ENCODE data around the gene BICRA.
A peak's percentile ranks its signal among the peaks of the same experiment; 100 is the strongest.

Gene BICRA

GRCh38 chr19:47608969-47609905 is at the start of gene BICRA:
Gene BICRA (plus strand): TSS chr19:47609134. CDS start chr19:47673575, 64,441 bp downstream.
- H3K4me3 ChIP-seq (ENCODE audit: low read length): peak within 1 kb of the TSS; percentile 97
- H3K9ac ChIP-seq (ENCODE audit: low read length): peak within 1 kb of the TSS; percentile 100
- peaks cover 36% of the 10 kb centered on the region for H3K4me1 ChIP-seq (ENCODE audit: control insufficient read depth, insufficient read depth, low read length)
- H3K9me3 ChIP-seq (ENCODE audit: control insufficient read depth, low read length): no peaks in the 10 kb centered on the region
- no peaks in the 10 kb centered on the region for H3K36me3 ChIP-seq (ENCODE audit: control insufficient read depth, insufficient read depth, low read length, severe bottlenecking)
- DNase-seq (ENCODE audit: low read depth): peak; percentile 89
- H3K27me3 ChIP-seq (replicated peaks; ENCODE audit: control insufficient read depth, insufficient read depth, low read length): no peaks in the 10 kb centered on the region

GRCh38 chr19:47560999-47561398 is 47.9 kb upstream of the BICRA start:
- Histone ChIP-seq H3K27me3 (replicated peaks; ENCODE audit: control insufficient read depth, insufficient read depth, low read length) (no peaks in the 10 kb centered on the region), H3K9ac (ENCODE audit: low read length) (no peak overlapping the region), H3K4me1 (ENCODE audit: control insufficient read depth, insufficient read depth, low read length) (no peaks in the 10 kb centered on the region), H3K36me3 (ENCODE audit: control insufficient read depth, insufficient read depth, low read length, severe bottlenecking) (no peaks in the 10 kb centered on the region), H3K9me3 (ENCODE audit: control insufficient read depth, low read length) (no peaks in the 10 kb centered on the region), H3K4me3 (ENCODE audit: low read length) (no peak overlapping the region)
- DNase-seq (ENCODE audit: low read depth): no peak

- Histone ChIP-seq H3K9ac (ENCODE audit: low read length) (no peak overlapping the region), H3K27me3 (replicated peaks; ENCODE audit: control insufficient read depth, insufficient read depth, low read length) (no peaks in the 10 kb centered on the region), H3K36me3 (ENCODE audit: control insufficient read depth, insufficient read depth, low read length, severe bottlenecking) (no peaks in the 10 kb centered on the region), H3K4me3 (ENCODE audit: low read length) (no peak overlapping the region), H3K4me1 (ENCODE audit: control insufficient read depth, insufficient read depth, low read length) (no peaks in the 10 kb centered on the region), H3K9me3 (ENCODE audit: control insufficient read depth, low read length) (no peaks in the 10 kb centered on the region)
- peak; percentile 12 for DNase-seq (ENCODE audit: low read depth)
Observed at GRCh38 chr19:47561440-47562057, 47.4 kb upstream of the BICRA start.

GRCh38 chr19:47564081-47564480 is 44.9 kb upstream of the BICRA start:
- no peaks in the 10 kb centered on the region for H3K36me3 ChIP-seq (ENCODE audit: control insufficient read depth, insufficient read depth, low read length, severe bottlenecking)
- H3K4me1 ChIP-seq (ENCODE audit: control insufficient read depth, insufficient read depth, low read length): peaks cover 6% of the 10 kb centered on the region
- H3K9me3 ChIP-seq (ENCODE audit: control insufficient read depth, low read length): no peaks in the 10 kb centered on the region
- no peak overlapping the region for H3K9ac ChIP-seq (ENCODE audit: low read length)
- H3K27me3 ChIP-seq (replicated peaks; ENCODE audit: control insufficient read depth, insufficient read depth, low read length): no peaks in the 10 kb centered on the region
- no peak for DNase-seq (ENCODE audit: low read depth)
- H3K4me3 ChIP-seq (ENCODE audit: low read length): no peak overlapping the region

GRCh38 chr19:47569331-47569730 is 39.6 kb upstream of the BICRA start:
- Histone ChIP-seq H3K36me3 (ENCODE audit: control insufficient read depth, insufficient read depth, low read length, severe bottlenecking) (no peaks in the 10 kb centered on the region), H3K4me1 (ENCODE audit: control insufficient read depth, insufficient read depth, low read length) (peaks cover 10% of the 10 kb centered on the region), H3K4me3 (ENCODE audit: low read length) (no peak overlapping the region), H3K27me3 (replicated peaks; ENCODE audit: control insufficient read depth, insufficient read depth, low read length) (no peaks in the 10 kb centered on the region), H3K9me3 (ENCODE audit: control insufficient read depth, low read length) (no peaks in the 10 kb centered on the region), H3K9ac (ENCODE audit: low read length) (no peak overlapping the region)
- DNase-seq (ENCODE audit: low read depth): no peak

GRCh38 chr19:47572635-47573034 is 36.3 kb upstream of the BICRA start:
- Histone ChIP-seq H3K27me3 (replicated peaks; ENCODE audit: control insufficient read depth, insufficient read depth, low read length) (no peaks in the 10 kb centered on the region), H3K9me3 (ENCODE audit: control insufficient read depth, low read length) (no peaks in the 10 kb centered on the region), H3K9ac (ENCODE audit: low read length) (no peak overlapping the region), H3K36me3 (ENCODE audit: control insufficient read depth, insufficient read depth, low read length, severe bottlenecking) (no peaks in the 10 kb centered on the region), H3K4me1 (ENCODE audit: control insufficient read depth, insufficient read depth, low read length) (peaks cover 9% of the 10 kb centered on the region), H3K4me3 (ENCODE audit: low read length) (peak overlapping the region; percentile 74)
- no peak for DNase-seq (ENCODE audit: low read depth)

- Histone ChIP-seq H3K9me3 (ENCODE audit: control insufficient read depth, low read length) (no peaks in the 10 kb centered on the region), H3K27me3 (replicated peaks; ENCODE audit: control insufficient read depth, insufficient read depth, low read length) (no peaks in the 10 kb centered on the region), H3K36me3 (ENCODE audit: control insufficient read depth, insufficient read depth, low read length, severe bottlenecking) (no peaks in the 10 kb centered on the region), H3K4me1 (ENCODE audit: control insufficient read depth, insufficient read depth, low read length) (peaks cover 4% of the 10 kb centered on the region), H3K4me3 (ENCODE audit: low read length) (peak within 1 kb of the TSS; percentile 74), H3K9ac (ENCODE audit: low read length) (peak within 1 kb of the TSS; percentile 46)
- DNase-seq (ENCODE audit: low read depth): no peak
Observed at GRCh38 chr19:47573071-47574026, 35.6 kb upstream of the BICRA start, which contains the start of gene ZNF541. Gene ZNF541 (minus strand): TSS chr19:47573148. CDS start chr19:47555856, 17,292 bp downstream.

- no peak for DNase-seq (ENCODE audit: low read depth)
- H3K27me3 ChIP-seq (replicated peaks; ENCODE audit: control insufficient read depth, insufficient read depth, low read length): no peaks in the 10 kb centered on the region
- H3K4me1 ChIP-seq (ENCODE audit: control insufficient read depth, insufficient read depth, low read length): peaks cover 5% of the 10 kb centered on the region
- H3K9me3 ChIP-seq (ENCODE audit: control insufficient read depth, low read length): no peaks in the 10 kb centered on the region
- no peaks in the 10 kb centered on the region for H3K36me3 ChIP-seq (ENCODE audit: control insufficient read depth, insufficient read depth, low read length, severe bottlenecking)
- H3K4me3 ChIP-seq (ENCODE audit: low read length): no peak overlapping the region
- H3K9ac ChIP-seq (ENCODE audit: low read length): no peak overlapping the region
Observed at GRCh38 chr19:47580397-47580796, 28.5 kb upstream of the BICRA start.

- Histone ChIP-seq H3K4me3 (ENCODE audit: low read length) (peak overlapping the region; percentile 68), H3K9ac (ENCODE audit: low read length) (peak overlapping the region; percentile 76), H3K4me1 (ENCODE audit: control insufficient read depth, insufficient read depth, low read length) (peaks cover 5% of the 10 kb centered on the region), H3K36me3 (ENCODE audit: control insufficient read depth, insufficient read depth, low read length, severe bottlenecking) (no peaks in the 10 kb centered on the region), H3K9me3 (ENCODE audit: control insufficient read depth, low read length) (peaks cover 8% of the 10 kb centered on the region), H3K27me3 (replicated peaks; ENCODE audit: control insufficient read depth, insufficient read depth, low read length) (no peaks in the 10 kb centered on the region)
- no peak for DNase-seq (ENCODE audit: low read depth)
Observed at GRCh38 chr19:47581605-47582319, 27.2 kb upstream of the BICRA start.

- no peaks in the 10 kb centered on the region for H3K36me3 ChIP-seq (ENCODE audit: control insufficient read depth, insufficient read depth, low read length, severe bottlenecking)
- H3K4me1 ChIP-seq (ENCODE audit: control insufficient read depth, insufficient read depth, low read length): peaks cover 5% of the 10 kb centered on the region
- H3K9me3 ChIP-seq (ENCODE audit: control insufficient read depth, low read length): peaks cover 10% of the 10 kb centered on the region
- H3K9ac ChIP-seq (ENCODE audit: low read length): peak overlapping the region; percentile 76
- H3K27me3 ChIP-seq (replicated peaks; ENCODE audit: control insufficient read depth, insufficient read depth, low read length): no peaks in the 10 kb centered on the region
- H3K4me3 ChIP-seq (ENCODE audit: low read length): peak overlapping the region; percentile 68
- DNase-seq (ENCODE audit: low read depth): peak; percentile 64
Observed at GRCh38 chr19:47582320-47582909, 26.5 kb upstream of the BICRA start.
